ENCODE measurements around the gene SEC14L6. TPM values are rescaled to one million over a fixed set of nuclear protein-coding genes. Genes with fewer than 3 reads are reported as not detected.

Gene SEC14L6
- total RNA-seq, 1 experiment from 2014 or later: not detected

GRCh38 chr22:30582051-30582450 lies 35.5 kb upstream of the SEC14L6 start:
- peaks cover 90% of the 10 kb centered on the region for H3K36me3 Mint-ChIP-seq (ENCODE audit: insufficient read depth, unreplicated experiment)

GRCh38 chr22:30580896-30581295 lies 34.4 kb upstream of the SEC14L6 start:
- ChIA-PET POLR2A (interaction anchor here (0.5 kb wide), 1 partner anchor 218 kb away, joined by 3 read pairs; no protein-coding TSS in a partner anchor), CTCF (interaction anchor here (0.7 to 1.2 kb wide), 2 partner anchors 9 to 175 kb away, joined by 3 to 5 read pairs; no protein-coding TSS in a partner anchor)
- no peaks in the 10 kb centered on the region for H3K9me3 Mint-ChIP-seq (ENCODE audit: unreplicated experiment)
- peaks cover 88% of the 10 kb centered on the region for H3K36me3 Mint-ChIP-seq (ENCODE audit: insufficient read depth, unreplicated experiment)
- H3K27ac Mint-ChIP-seq (ENCODE audit: low read depth, unreplicated experiment): no peak overlapping the region
- no peak overlapping the region for H3K4me3 Mint-ChIP-seq (ENCODE audit: unreplicated experiment)
- H3K4me1 Mint-ChIP-seq (ENCODE audit: insufficient read depth, unreplicated experiment): no peaks in the 10 kb centered on the region
- no TSS peak for BruUV-seq (replicated peaks)
- DNase-seq (ENCODE audit: unreplicated experiment): no peak
- intact Hi-C loops (cut with micrococcal nuclease): no loop called here
- TF ChIP-seq CTCF (IDR thresholded peaks at IDR 0.05; ENCODE audit: unreplicated experiment): no peak
- no peaks in the 10 kb centered on the region for H3K27me3 Mint-ChIP-seq (ENCODE audit: insufficient read depth, unreplicated experiment)

More at GRCh38 chr22:30582051-30582450, 35.5 kb upstream of the SEC14L6 start:
- POLR2A ChIA-PET: no interaction called here
- Mint-ChIP-seq H3K4me1 (ENCODE audit: insufficient read depth, unreplicated experiment) (no peaks in the 10 kb centered on the region), H3K9me3 (ENCODE audit: unreplicated experiment) (no peaks in the 10 kb centered on the region), H3K27ac (ENCODE audit: low read depth, unreplicated experiment) (no peak overlapping the region), H3K27me3 (ENCODE audit: insufficient read depth, unreplicated experiment) (no peaks in the 10 kb centered on the region), H3K4me3 (ENCODE audit: unreplicated experiment) (no peak overlapping the region)
- BruUV-seq (replicated peaks): no TSS peak
- CTCF ChIA-PET: interaction anchor here (0.6 kb wide), 1 partner anchor 51 kb away, joined by 3 read pairs; no protein-coding TSS in a partner anchor
- intact Hi-C loops (cut with micrococcal nuclease): no loop called here
- no peak for DNase-seq (ENCODE audit: unreplicated experiment)
- no peak for TF ChIP-seq CTCF (IDR thresholded peaks at IDR 0.05; ENCODE audit: unreplicated experiment)

GRCh38 chr22:30578481-30578880 lies 31.9 kb upstream of the SEC14L6 start:
- ChIA-PET POLR2A (interaction anchor here (1.0 kb wide), 1 partner anchor 13 kb away, joined by 3 read pairs; the partner anchor contains the start of gene PES1), CTCF (no interaction called here)
- no peak for TF ChIP-seq CTCF (IDR thresholded peaks at IDR 0.05; ENCODE audit: unreplicated experiment)
- intact Hi-C loops (cut with micrococcal nuclease): no loop called here
- BruUV-seq (replicated peaks): no TSS peak
- H3K4me3 Mint-ChIP-seq (ENCODE audit: unreplicated experiment): no peak overlapping the region
- no peaks in the 10 kb centered on the region for H3K9me3 Mint-ChIP-seq (ENCODE audit: unreplicated experiment)
- DNase-seq (ENCODE audit: unreplicated experiment): no peak
- no peak overlapping the region for H3K27ac Mint-ChIP-seq (ENCODE audit: low read depth, unreplicated experiment)
- peaks cover 3% of the 10 kb centered on the region for H3K4me1 Mint-ChIP-seq (ENCODE audit: insufficient read depth, unreplicated experiment)
- no peaks in the 10 kb centered on the region for H3K27me3 Mint-ChIP-seq (ENCODE audit: insufficient read depth, unreplicated experiment)
- peaks cover 81% of the 10 kb centered on the region for H3K36me3 Mint-ChIP-seq (ENCODE audit: insufficient read depth, unreplicated experiment)

- intact Hi-C loops (cut with micrococcal nuclease): no loop called here
- Mint-ChIP-seq H3K27ac (ENCODE audit: low read depth, unreplicated experiment) (no peak overlapping the region), H3K36me3 (ENCODE audit: insufficient read depth, unreplicated experiment) (peaks cover 64% of the 10 kb centered on the region), H3K9me3 (ENCODE audit: unreplicated experiment) (no peaks in the 10 kb centered on the region), H3K4me3 (ENCODE audit: unreplicated experiment) (no peak overlapping the region), H3K27me3 (ENCODE audit: insufficient read depth, unreplicated experiment) (no peaks in the 10 kb centered on the region), H3K4me1 (ENCODE audit: insufficient read depth, unreplicated experiment) (peaks cover 5% of the 10 kb centered on the region)
- no peak for DNase-seq (ENCODE audit: unreplicated experiment)
- POLR2A ChIA-PET: interaction anchor here (1.1 to 1.7 kb wide), 2 partner anchors 14 to 16 kb away, joined by 4 to 5 read pairs; partner anchors contain the start of gene PES1
- no peak for TF ChIP-seq CTCF (IDR thresholded peaks at IDR 0.05; ENCODE audit: unreplicated experiment)
- BruUV-seq (replicated peaks): no TSS peak
- CTCF ChIA-PET: interaction anchor here (0.6 kb wide), 1 partner anchor 129 kb away, joined by 4 read pairs; no protein-coding TSS in a partner anchor
Observed at GRCh38 chr22:30575859-30576258, 29.3 kb upstream of the SEC14L6 start.
